Measurements from ENCODE around the gene RAET1G.
"Not testable (repeated sequence)": the region's sequence is repeated elsewhere in the genome, so short reads cannot be mapped to it uniquely, and the experiment has no call there.

The RAET1G gene

GRCh38 chr6:149897015-149897697, 25.8 kb downstream of the RAET1G start:
- peak; percentile 80 for DNase-seq (ENCODE audit: low read depth)

- DNase-seq (ENCODE audit: low read depth) = peak; percentile 13
Observed at GRCh38 chr6:149896491-149896890, 26.4 kb downstream of the RAET1G start.

- DNase-seq (ENCODE audit: low read depth) = peak; percentile 13
Observed at GRCh38 chr6:149895833-149896271, 27.1 kb downstream of the RAET1G start.

- DNase-seq (ENCODE audit: low read depth) = peak; percentile 43
Observed at GRCh38 chr6:149895048-149895590, 27.8 kb downstream of the RAET1G start.

GRCh38 chr6:149891864-149892263, 31.1 kb downstream of the RAET1G start:
- DNase-seq (ENCODE audit: low read depth) = not testable (repeated sequence)

GRCh38 chr6:149891259-149891658, 31.7 kb downstream of the RAET1G start:
- no peak for DNase-seq (ENCODE audit: low read depth)

- no peak for DNase-seq (ENCODE audit: low read depth)
Observed at GRCh38 chr6:149890629-149891045, 32.3 kb downstream of the RAET1G start.

- DNase-seq (ENCODE audit: low read depth) = peak; percentile 56
Observed at GRCh38 chr6:149889326-149889725, 33.6 kb downstream of the RAET1G start.

GRCh38 chr6:149888659-149889058, 34.3 kb downstream of the RAET1G start:
- peak; percentile 60 for DNase-seq (ENCODE audit: low read depth)

- DNase-seq (ENCODE audit: low read depth) = peak; percentile 13
Observed at GRCh38 chr6:149888093-149888492, 34.8 kb downstream of the RAET1G start.

- peak; percentile 51 for DNase-seq (ENCODE audit: low read depth)
Observed at GRCh38 chr6:149887343-149887742, 35.6 kb downstream of the RAET1G start.

GRCh38 chr6:149885888-149886287, 37.0 kb downstream of the RAET1G start:
- DNase-seq (ENCODE audit: low read depth) = no peak

GRCh38 chr6:149884617-149885016, 38.3 kb downstream of the RAET1G start:
- DNase-seq (ENCODE audit: low read depth) = no peak

- peak; percentile 58 for DNase-seq (ENCODE audit: low read depth)
Observed at GRCh38 chr6:149884215-149884614, 38.7 kb downstream of the RAET1G start.

GRCh38 chr6:149881860-149882259, 41.1 kb downstream of the RAET1G start:
- no peak for DNase-seq (ENCODE audit: low read depth)

GRCh38 chr6:149881066-149881766, 41.7 kb downstream of the RAET1G start:
- no peak for DNase-seq (ENCODE audit: low read depth)

- DNase-seq (ENCODE audit: low read depth) = no peak
Observed at GRCh38 chr6:149877659-149878058, 45.3 kb downstream of the RAET1G start.

GRCh38 chr6:149876241-149876933, 46.5 kb downstream of the RAET1G start:
- no peak for DNase-seq (ENCODE audit: low read depth)

GRCh38 chr6:149872233-149872632, 50.7 kb downstream of the RAET1G start:
- no peak for DNase-seq (ENCODE audit: low read depth)

- no peak for DNase-seq (ENCODE audit: low read depth)
Observed at GRCh38 chr6:149871182-149871581, 51.7 kb downstream of the RAET1G start.

- no peak for DNase-seq (ENCODE audit: low read depth)
Observed at GRCh38 chr6:149869275-149869892, 53.5 kb downstream of the RAET1G start.

Measured in amniotic epithelial cell (primary cell).